PC-3 (cell line): Measurements from ENCODE around the gene PCYOX1L. TPM values are rescaled to one million over a fixed set of nuclear protein-coding genes. Genes with fewer than 3 reads are reported as not detected.

ENCODE experiments used
- ATAC-seq: fragments of 200-7000 bp; cut with Tn5 transposase; 2 replicates; pipeline ENCODE4 v1.9.1; 2020; ENCODE audit warnings: mild to moderate bottlenecking, moderate library complexity
- BruUV-seq: library from RNA; stranded (reverse); fragments of 400-500 nt; replicated peaks from 2 replicates; lab custom pipeline; 2021; lab: Mats Ljungman, UMichigan
- CTCF ChIA-PET: fragments of 300-600 bp; sonication (Branson Sonifier 250); formaldehyde crosslinking; loops from one replicate; lab custom pipeline; 2022; ENCODE audit warnings: antibody characterized with exemption; lab: Charles Lee
- POLR2A ChIA-PET: fragments of 300-600 bp; sonication (Branson Sonifier 250); formaldehyde crosslinking; loops from one replicate; lab custom pipeline; 2022; ENCODE audit warnings: antibody characterized with exemption; ENCODE audit not compliant: unreplicated experiment; lab: Charles Lee
- DNase-seq: peaks from one replicate; pipeline ENCODE4 v3.0.0-alpha.2; 2015
- H2AFZ ChIP-seq: fragments of 300-600 bp; sonication (generic); 2 replicates; pipeline ENCODE4 v1.6.0; 2016; ENCODE audit warnings: antibody characterized with exemption, low read length
- H3F3A ChIP-seq: fragments of 300-600 bp; sonication (generic); one replicate; pipeline ENCODE4 v1.6.0; 2017; ENCODE audit warnings: antibody characterized with exemption, low read length, control low read depth, mild to moderate bottlenecking; ENCODE audit not compliant: unreplicated experiment
- H3K27ac ChIP-seq: fragments of 300-600 bp; sonication (generic); 2 replicates; pipeline ENCODE4 v1.5.1; 2016; ENCODE audit warnings: mild to moderate bottlenecking, low read length
- H3K27me3 ChIP-seq: fragments of 300-600 bp; sonication (generic); 2 replicates; pipeline ENCODE4 v1.6.1; 2016; ENCODE audit warnings: low read length, mixed read lengths
- H3K36me3 ChIP-seq: fragments of 300-600 bp; sonication (generic); 2 replicates; pipeline ENCODE4 v1.6.1; 2016; ENCODE audit warnings: low read depth, mixed run types, low read length, mixed read lengths
- H3K4me1 ChIP-seq: fragments of 300-600 bp; sonication (generic); 2 replicates; pipeline ENCODE4 v1.5.1; 2016; ENCODE audit warnings: low read length; ENCODE audit not compliant: insufficient read depth
- H3K4me2 ChIP-seq: fragments of 300-600 bp; sonication (generic); 2 replicates; pipeline ENCODE4 v1.6.0; 2016; ENCODE audit warnings: low read length
- H3K4me3 ChIP-seq: fragments of 300-600 bp; sonication (generic); 2 replicates; pipeline ENCODE4 v1.5.1; 2016; ENCODE audit warnings: mild to moderate bottlenecking, low read length, mixed read lengths
- H3K79me2 ChIP-seq: fragments of 300-600 bp; sonication (generic); 2 replicates; pipeline ENCODE4 v1.6.1; 2017; ENCODE audit warnings: low read length, mixed read lengths
- H3K9ac ChIP-seq: fragments of 300-600 bp; sonication (generic); 2 replicates; pipeline ENCODE4 v1.6.0; 2016; ENCODE audit warnings: mild to moderate bottlenecking, low read length
- H3K9me2 ChIP-seq: fragments of 300-600 bp; sonication (generic); replicated peaks from 2 replicates; pipeline ENCODE4 v1.6.1; 2016; ENCODE audit warnings: mixed run types, low read length, mixed read lengths
- H3K9me3 ChIP-seq: fragments of 300-600 bp; sonication (generic); 2 replicates; pipeline ENCODE4 v1.6.1; 2016; ENCODE audit warnings: low read length, mixed read lengths
- H4K20me1 ChIP-seq: fragments of 300-600 bp; sonication (generic); 2 replicates; pipeline ENCODE4 v1.6.1; 2016; ENCODE audit warnings: low read length, mixed read lengths
- CTCF ChIP-seq: fragments of 300-600 bp; sonication (generic); conservative IDR thresholded peaks from 2 replicates; pipeline ENCODE4 v1.5.1; 2017; ENCODE audit warnings: antibody characterized with exemption, low read depth, mild to moderate bottlenecking, low read length
- EZH2 ChIP-seq: fragments of 300-600 bp; sonication (generic); IDR thresholded peaks from one replicate; pipeline ENCODE4 v1.6.1; 2017; ENCODE audit warnings: antibody characterized with exemption, mild to moderate bottlenecking, low read length; ENCODE audit not compliant: unreplicated experiment
- EZH2phosphoT487 ChIP-seq: fragments of 300-600 bp; sonication (generic); IDR thresholded peaks from 2 replicates; pipeline ENCODE4 v1.6.1; 2018; ENCODE audit warnings: mild to moderate bottlenecking, antibody characterized with exemption, low read length, borderline replicate concordance
- intact Hi-C: fragments of 100-400 bp; cut with micrococcal nuclease; formaldehyde crosslinking; loops from 2 replicates; pipeline ENCODE4 v1.9.0; 2023
- total RNA-seq: library from RNA; depleted of rRNA; stranded (reverse); fragments of >200 nt; gene quantifications from 2 replicates; pipeline ENCODE4 v1.2.3, GENCODE V29; 2014

PCYOX1L gene
- total RNA-seq, 1 experiment from 2014 or later, result 12.8 TPM

- Histone ChIP-seq H2AFZ (peak overlapping the region; percentile 80), H3K9me2 (no peaks in the 10 kb centered on the region), H3K36me3 (no peaks in the 10 kb centered on the region), H3K27ac (no peak overlapping the region), H3K27me3 (no peaks in the 10 kb centered on the region), H3K4me2 (0 out of 2 replicates have a peak overlapping the region, but pooled peaks have one; percentile 17), H3K4me3 (no peak overlapping the region), H3K4me1 (no peaks in the 10 kb centered on the region), H3K9ac (no peak overlapping the region), H3K9me3 (no peaks in the 10 kb centered on the region), H3K79me2 (no peaks in the 10 kb centered on the region), H4K20me1 (no peaks in the 10 kb centered on the region), H3F3A (no peaks in the 10 kb centered on the region)
- ATAC-seq (peak; percentile 35), DNase-seq (no peak)
- ChIA-PET POLR2A (no interaction called here), CTCF (interaction anchor here (0.6 to 1.1 kb wide), 3 partner anchors 35 to 184 kb away, joined by 3 to 9 read pairs (median 3); no protein-coding TSS in a partner anchor)
- intact Hi-C loops, result no loop called here
- TF ChIP-seq EZH2phosphoT487 (no peak), CTCF (no peak), EZH2 (no peak)
- BruUV-seq, result no TSS peak
These were observed 23.6 kb downstream of the PCYOX1L start for GRCh38 chr5:149381261-149381985.

- Histone ChIP-seq H3F3A (no peaks in the 10 kb centered on the region), H3K4me1 (no peaks in the 10 kb centered on the region), H3K36me3 (no peaks in the 10 kb centered on the region), H3K27ac (no peak overlapping the region), H3K4me2 (0 out of 2 replicates have a peak overlapping the region, but pooled peaks have one; percentile 17), H3K4me3 (no peak overlapping the region), H3K27me3 (no peaks in the 10 kb centered on the region), H3K9me3 (no peaks in the 10 kb centered on the region), H3K9me2 (no peaks in the 10 kb centered on the region), H2AFZ (peak overlapping the region; percentile 80), H4K20me1 (no peaks in the 10 kb centered on the region), H3K79me2 (no peaks in the 10 kb centered on the region), H3K9ac (no peak overlapping the region)
- DNase-seq, result peak; percentile 89
- peak; percentile 98 for ATAC-seq
- no peak for TF ChIP-seq EZH2phosphoT487
- peak; percentile 99 for TF ChIP-seq CTCF
- ChIA-PET CTCF (interaction anchor here (1.0 to 1.1 kb wide), 4 partner anchors 53 to 183 kb away, joined by 3 to 6 read pairs (median 4); no protein-coding TSS in a partner anchor), POLR2A (interaction anchor here (0.8 kb wide), 1 partner anchor 20 kb away, joined by 4 read pairs; no protein-coding TSS in a partner anchor)
- intact Hi-C loops, result loop anchor here (1.0 to 2.0 kb wide), 3 partner anchors 49 to 237 kb away; no protein-coding TSS in a partner anchor
- BruUV-seq, result no TSS peak
These were observed 24.1 kb downstream of the PCYOX1L start for GRCh38 chr5:149381986-149382338.
